Muscle layer of duodenum (tissue), 2 donors: ENCODE data around the gene STARD5.

Source experiments
- H3K27ac ChIP-seq: one replicate; pipeline ENCODE4 v1.7.0; 2013; ENCODE audit warnings: mild to moderate bottlenecking, low read length
- H3K27me3 ChIP-seq: one replicate; pipeline ENCODE4 v1.7.0; 2013; ENCODE audit warnings: low read depth, mild to moderate bottlenecking, control low read depth, low read length
- H3K36me3 ChIP-seq, 2 donors: one replicate each; pipeline ENCODE4 v1.7.0; 2013; ENCODE audit warnings: low read length in 2 of 2, control low read depth in 1 of 2, mild to moderate bottlenecking in 1 of 2; ENCODE audit not compliant: insufficient read depth in 2 of 2, control insufficient read depth in 1 of 2
- H3K4me1 ChIP-seq, 2 donors: one replicate each; pipeline ENCODE4 v1.7.0; 2013; ENCODE audit warnings: low read length in 2 of 2, mild to moderate bottlenecking in 2 of 2, control low read depth in 1 of 2, moderate library complexity in 1 of 2; ENCODE audit not compliant: insufficient read depth in 2 of 2, control insufficient read depth in 1 of 2
- H3K4me3 ChIP-seq, 2 donors: one replicate each; pipeline ENCODE4 v1.7.0; 2013; ENCODE audit warnings: low read length in 2 of 2, low read depth in 1 of 2, mild to moderate bottlenecking in 1 of 2
- H3K9me3 ChIP-seq, 2 donors: one replicate each; pipeline ENCODE4 v1.7.0; 2013; ENCODE audit warnings: low read length in 2 of 2, control low read depth in 1 of 2, mild to moderate bottlenecking in 1 of 2; ENCODE audit not compliant: control insufficient read depth in 1 of 2
- donor health status: healthy.

Gene STARD5

DNA sequence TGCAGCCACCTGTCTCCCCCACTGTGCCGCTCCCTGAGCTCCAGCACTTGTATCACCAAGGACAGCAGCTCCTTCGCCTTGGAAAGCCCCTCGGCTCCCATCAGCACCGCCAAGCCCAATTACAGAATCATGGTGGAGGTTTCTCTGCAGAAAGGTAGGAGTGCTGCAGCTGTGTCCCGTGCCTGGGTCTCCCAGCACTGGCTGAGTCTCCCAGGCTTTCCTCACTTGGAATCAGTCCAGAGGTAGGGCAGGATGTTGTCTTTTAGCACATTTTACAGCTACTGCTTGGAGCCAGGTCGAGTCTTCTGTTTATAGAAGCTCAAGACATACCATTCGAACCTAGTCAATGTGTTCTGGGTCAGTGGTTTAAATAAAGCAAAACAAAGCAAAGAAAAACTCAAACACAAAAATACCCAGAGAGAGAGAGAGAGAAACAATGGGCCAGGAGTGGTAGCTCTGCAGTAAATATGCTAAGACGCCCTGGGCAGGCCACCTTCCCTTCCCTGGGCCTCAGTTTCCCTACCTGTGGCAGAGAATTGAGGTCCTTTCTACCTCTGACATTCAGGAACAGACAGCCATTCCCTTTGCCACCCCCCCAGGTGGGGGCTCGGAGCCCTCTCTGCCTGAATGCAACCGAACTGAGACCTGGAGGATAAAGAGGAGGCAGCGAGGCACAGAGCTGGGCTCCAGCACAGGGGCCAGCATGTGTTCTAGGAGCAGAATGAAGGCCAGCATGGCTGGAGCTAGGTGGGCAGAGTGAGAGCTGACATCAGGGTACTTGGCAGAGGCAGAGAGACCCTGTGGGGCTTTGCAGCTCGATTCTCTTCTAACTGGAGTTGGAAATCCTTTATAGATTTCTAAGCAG lies 44.1 kb downstream of the STARD5 start:
- Histone ChIP-seq H3K4me3 (no peak overlapping the region), H3K36me3 (no peaks in the 10 kb centered on the region), H3K9me3 (peaks cover 0 to 4% of the 10 kb centered on the region in 2 donors), H3K27ac (no peak overlapping the region), H3K27me3 (no peaks in the 10 kb centered on the region), H3K4me1 (peaks cover 1 to 2% of the 10 kb centered on the region in 2 donors)

DNA sequence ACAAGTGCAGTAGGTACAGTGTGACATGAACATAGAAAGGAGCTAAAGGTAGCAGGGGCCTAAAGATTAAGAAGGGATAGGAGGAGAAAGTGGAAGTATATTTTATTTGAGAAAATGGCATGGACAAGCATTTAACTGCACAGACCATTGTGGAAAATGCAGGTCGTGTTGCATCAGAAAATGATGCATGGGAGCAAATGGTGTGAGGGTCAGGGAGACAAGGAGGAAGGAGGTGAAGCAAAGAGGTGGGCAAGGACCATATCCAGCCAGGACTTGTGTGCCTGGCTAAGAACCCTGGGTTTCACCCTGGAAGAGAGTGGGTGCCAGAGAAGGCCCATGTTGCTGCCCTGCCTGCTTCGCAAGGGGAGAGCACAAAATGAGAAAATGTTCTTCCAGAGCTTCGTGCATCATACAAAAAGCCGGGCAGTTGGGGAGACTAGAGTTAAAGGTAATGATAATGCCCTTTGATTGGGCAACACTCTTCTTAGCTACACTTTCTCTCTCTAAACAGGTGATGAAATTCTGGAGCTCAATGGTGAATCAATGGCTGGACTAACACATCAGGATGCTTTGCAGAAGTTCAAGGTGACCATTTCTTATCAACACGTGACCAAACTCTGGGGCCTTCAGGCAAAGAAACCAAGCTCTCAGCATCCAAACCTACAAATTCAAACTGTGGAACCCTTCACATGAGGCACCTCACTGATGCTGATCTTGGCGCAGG lies 45.5 kb downstream of the STARD5 start:
- Histone ChIP-seq H3K27me3 (no peaks in the 10 kb centered on the region), H3K27ac (no peak overlapping the region), H3K9me3 (peaks cover 0 to 4% of the 10 kb centered on the region in 2 donors), H3K4me3 (no peak overlapping the region), H3K4me1 (peaks cover 4 to 5% of the 10 kb centered on the region in 2 donors), H3K36me3 (no peaks in the 10 kb centered on the region)

- Histone ChIP-seq H3K4me1 (peaks cover 4 to 5% of the 10 kb centered on the region in 2 donors), H3K27ac (no peak overlapping the region), H3K9me3 (peaks cover 0 to 4% of the 10 kb centered on the region in 2 donors), H3K27me3 (no peaks in the 10 kb centered on the region), H3K4me3 (no peak overlapping the region), H3K36me3 (no peaks in the 10 kb centered on the region)
Observed at GRCh38 chr15:81277851-81278250, 46.1 kb downstream of the STARD5 start.

- Histone ChIP-seq H3K27me3 (no peaks in the 10 kb centered on the region), H3K27ac (no peak overlapping the region), H3K36me3 (no peaks in the 10 kb centered on the region), H3K9me3 (peaks cover 0 to 4% of the 10 kb centered on the region in 2 donors), H3K4me1 (peaks cover 4 to 5% of the 10 kb centered on the region in 2 donors), H3K4me3 (no peak overlapping the region)
Observed at GRCh38 chr15:81276967-81277366, 47.0 kb downstream of the STARD5 start.

DNA sequence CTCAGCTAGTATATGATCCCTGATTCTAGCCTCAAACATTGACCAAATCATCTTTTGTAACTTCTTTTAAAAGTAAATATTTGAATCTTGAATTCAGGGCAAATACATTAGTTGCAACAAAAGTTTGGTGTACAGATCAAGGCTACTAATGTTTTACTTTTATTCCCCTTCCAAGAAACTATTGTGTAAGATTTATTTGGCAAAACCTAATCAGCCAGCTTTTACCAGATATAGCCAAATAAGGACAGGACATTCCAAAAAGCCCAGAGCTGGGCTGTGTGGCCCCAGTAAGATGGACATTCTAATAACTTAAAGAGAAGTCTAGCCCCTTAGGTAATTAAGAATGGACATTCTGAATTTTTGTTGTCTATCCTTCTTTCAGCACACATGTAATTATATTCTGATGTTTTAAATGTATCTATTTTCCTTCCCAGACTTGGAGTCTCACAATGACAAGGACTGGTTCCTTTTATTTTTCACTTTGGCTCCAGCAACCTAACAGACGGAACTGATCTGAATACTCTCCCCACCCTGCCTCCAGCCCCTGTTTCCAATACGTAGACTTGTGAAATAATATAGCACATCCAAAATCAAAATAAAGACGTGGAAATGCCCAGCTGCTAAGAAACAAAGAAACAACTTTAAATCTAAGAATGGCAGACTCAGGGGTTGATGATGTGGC lies 48.1 kb downstream of the STARD5 start:
- Histone ChIP-seq H3K27ac (no peak overlapping the region), H3K9me3 (peaks cover 0 to 4% of the 10 kb centered on the region in 2 donors), H3K27me3 (no peaks in the 10 kb centered on the region)

GRCh38 chr15:81274931-81275707 lies 48.8 kb downstream of the STARD5 start:
- Histone ChIP-seq H3K36me3 (no peaks in the 10 kb centered on the region), H3K4me3 (no peak overlapping the region), H3K27me3 (no peaks in the 10 kb centered on the region), H3K4me1 (peaks cover 4 to 5% of the 10 kb centered on the region in 2 donors), H3K9me3 (peaks cover 0 to 4% of the 10 kb centered on the region in 2 donors), H3K27ac (no peak overlapping the region)

More for the DNA sequence above, 48.1 kb downstream of the STARD5 start:
- Histone ChIP-seq H3K4me3 (no peak overlapping the region), H3K4me1 (peaks cover 4 to 5% of the 10 kb centered on the region in 2 donors), H3K36me3 (no peaks in the 10 kb centered on the region)

DNA sequence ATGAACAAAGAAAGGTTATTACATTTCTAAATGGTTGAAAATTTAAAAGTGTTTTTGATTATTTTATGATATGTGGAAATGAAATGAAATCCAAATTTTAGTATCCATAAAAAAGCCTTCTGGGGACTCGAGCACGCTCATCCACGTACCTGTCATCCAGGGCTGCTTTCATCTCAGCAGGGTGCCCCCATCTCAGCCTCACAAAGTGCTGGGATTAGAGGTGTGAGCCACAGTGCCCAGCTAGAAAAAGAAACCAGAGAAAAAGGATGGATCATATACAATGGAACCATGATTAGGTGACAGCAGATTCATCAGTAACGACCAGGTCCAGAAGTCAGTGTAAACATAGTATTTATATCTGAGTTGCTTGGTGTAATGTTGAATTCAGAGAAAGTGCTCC lies 49.7 kb downstream of the STARD5 start:
- Histone ChIP-seq H3K27me3 (no peaks in the 10 kb centered on the region), H3K9me3 (peaks cover 0 to 4% of the 10 kb centered on the region in 2 donors), H3K27ac (no peak overlapping the region), H3K4me3 (no peak overlapping the region), H3K4me1 (peaks cover 4 to 5% of the 10 kb centered on the region in 2 donors), H3K36me3 (no peaks in the 10 kb centered on the region)

GRCh38 chr15:81273855-81274254 lies 50.1 kb downstream of the STARD5 start:
- no peaks in the 10 kb centered on the region for H3K36me3 ChIP-seq
- H3K27me3 ChIP-seq, result no peaks in the 10 kb centered on the region
- H3K9me3 ChIP-seq, result peaks cover 0 to 4% of the 10 kb centered on the region in 2 donors
- no peak overlapping the region for H3K27ac ChIP-seq
- H3K4me1 ChIP-seq, result peaks cover 4 to 5% of the 10 kb centered on the region in 2 donors
- H3K4me3 ChIP-seq, result no peak overlapping the region

- no peaks in the 10 kb centered on the region for H3K27me3 ChIP-seq
- no peak overlapping the region for H3K4me3 ChIP-seq
- H3K36me3 ChIP-seq, result no peaks in the 10 kb centered on the region
- H3K9me3 ChIP-seq, result peaks cover 0 to 4% of the 10 kb centered on the region in 2 donors
- H3K4me1 ChIP-seq, result peaks cover 4 to 5% of the 10 kb centered on the region in 2 donors
- no peak overlapping the region for H3K27ac ChIP-seq
Observed at GRCh38 chr15:81273200-81273599, 50.7 kb downstream of the STARD5 start.

GRCh38 chr15:81271761-81272644 lies 51.9 kb downstream of the STARD5 start:
- H3K4me1 ChIP-seq, result peaks cover 4 to 5% of the 10 kb centered on the region in 2 donors
- no peak overlapping the region for H3K4me3 ChIP-seq
- no peaks in the 10 kb centered on the region for H3K27me3 ChIP-seq
- H3K27ac ChIP-seq, result no peak overlapping the region
- H3K9me3 ChIP-seq, result peaks cover 0 to under 1% of the 10 kb centered on the region in 2 donors
- no peaks in the 10 kb centered on the region for H3K36me3 ChIP-seq
